DOHH2 (cell line): ENCODE measurements around the gene DIPK1A.

Experiments used
- EZH2phosphoT487 ChIP-seq: fragments of 200-600 bp; sonication (generic); IDR thresholded peaks from 2 replicates; pipeline ENCODE4 v1.6.1; 2017; ENCODE audit warnings: borderline replicate concordance, mild to moderate bottlenecking, antibody characterized with exemption, low read length, moderate library complexity, mixed read lengths
- TF ChIP-seq, protein P1 (sequence below): fragments of 200-600 bp; sonication (generic); IDR thresholded peaks from one replicate; pipeline ENCODE4 v1.5.1; 2014; ENCODE audit warnings: antibody characterized with exemption, mild to moderate bottlenecking, low read depth, low read length; ENCODE audit not compliant: poor library complexity, severe bottlenecking

DNA sequence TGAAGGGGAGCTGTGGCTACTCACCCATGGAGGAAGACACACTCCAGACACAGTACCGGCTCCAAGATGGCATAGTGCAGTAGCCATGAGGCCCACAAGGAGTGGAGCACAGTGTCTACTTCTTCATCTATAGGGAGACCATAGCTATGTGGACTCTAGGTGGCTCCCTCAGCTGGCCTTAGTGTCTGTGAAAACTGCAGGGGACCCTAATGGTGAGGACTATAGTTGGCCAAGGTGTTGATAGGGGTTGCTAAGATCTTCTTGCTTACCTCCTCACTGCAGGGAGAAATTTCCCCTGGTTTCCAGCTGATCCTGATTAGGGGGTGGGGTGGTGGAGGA lies 58.9 kb downstream of the DIPK1A start:
- TF ChIP-seq, protein P1, sequence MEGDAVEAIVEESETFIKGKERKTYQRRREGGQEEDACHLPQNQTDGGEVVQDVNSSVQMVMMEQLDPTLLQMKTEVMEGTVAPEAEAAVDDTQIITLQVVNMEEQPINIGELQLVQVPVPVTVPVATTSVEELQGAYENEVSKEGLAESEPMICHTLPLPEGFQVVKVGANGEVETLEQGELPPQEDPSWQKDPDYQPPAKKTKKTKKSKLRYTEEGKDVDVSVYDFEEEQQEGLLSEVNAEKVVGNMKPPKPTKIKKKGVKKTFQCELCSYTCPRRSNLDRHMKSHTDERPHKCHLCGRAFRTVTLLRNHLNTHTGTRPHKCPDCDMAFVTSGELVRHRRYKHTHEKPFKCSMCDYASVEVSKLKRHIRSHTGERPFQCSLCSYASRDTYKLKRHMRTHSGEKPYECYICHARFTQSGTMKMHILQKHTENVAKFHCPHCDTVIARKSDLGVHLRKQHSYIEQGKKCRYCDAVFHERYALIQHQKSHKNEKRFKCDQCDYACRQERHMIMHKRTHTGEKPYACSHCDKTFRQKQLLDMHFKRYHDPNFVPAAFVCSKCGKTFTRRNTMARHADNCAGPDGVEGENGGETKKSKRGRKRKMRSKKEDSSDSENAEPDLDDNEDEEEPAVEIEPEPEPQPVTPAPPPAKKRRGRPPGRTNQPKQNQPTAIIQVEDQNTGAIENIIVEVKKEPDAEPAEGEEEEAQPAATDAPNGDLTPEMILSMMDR, result no peak
- TF ChIP-seq EZH2phosphoT487, result no peak
